ENCODE measurements around the gene HYDIN. TPM values are rescaled to one million over a fixed set of nuclear protein-coding genes. Genes with fewer than 3 reads are reported as not detected.

HYDIN gene
- total and polyA plus RNA-seq, 12 donors, result 0.04 to 3.1 (median 1.8) TPM

GRCh38 chr16:71244521-71244920 lies 14.0 kb upstream of the HYDIN start:
- no peak for DNase-seq
- H3K4me3 ChIP-seq, result no peak overlapping the region
- no peaks in the 10 kb centered on the region for H3K4me1 ChIP-seq
- TF ChIP-seq, protein P1, sequence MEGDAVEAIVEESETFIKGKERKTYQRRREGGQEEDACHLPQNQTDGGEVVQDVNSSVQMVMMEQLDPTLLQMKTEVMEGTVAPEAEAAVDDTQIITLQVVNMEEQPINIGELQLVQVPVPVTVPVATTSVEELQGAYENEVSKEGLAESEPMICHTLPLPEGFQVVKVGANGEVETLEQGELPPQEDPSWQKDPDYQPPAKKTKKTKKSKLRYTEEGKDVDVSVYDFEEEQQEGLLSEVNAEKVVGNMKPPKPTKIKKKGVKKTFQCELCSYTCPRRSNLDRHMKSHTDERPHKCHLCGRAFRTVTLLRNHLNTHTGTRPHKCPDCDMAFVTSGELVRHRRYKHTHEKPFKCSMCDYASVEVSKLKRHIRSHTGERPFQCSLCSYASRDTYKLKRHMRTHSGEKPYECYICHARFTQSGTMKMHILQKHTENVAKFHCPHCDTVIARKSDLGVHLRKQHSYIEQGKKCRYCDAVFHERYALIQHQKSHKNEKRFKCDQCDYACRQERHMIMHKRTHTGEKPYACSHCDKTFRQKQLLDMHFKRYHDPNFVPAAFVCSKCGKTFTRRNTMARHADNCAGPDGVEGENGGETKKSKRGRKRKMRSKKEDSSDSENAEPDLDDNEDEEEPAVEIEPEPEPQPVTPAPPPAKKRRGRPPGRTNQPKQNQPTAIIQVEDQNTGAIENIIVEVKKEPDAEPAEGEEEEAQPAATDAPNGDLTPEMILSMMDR (IDR thresholded peaks at IDR 0.05), result no peak
- no peak overlapping the region for H3K27ac ChIP-seq
- no peak for ATAC-seq
- 86 to 97% methylated on average over 1 of the region's 1 CpG for WGBS, 2 donors
- H3K36me3 ChIP-seq, result no peaks in the 10 kb centered on the region
- intact Hi-C loops (cut with DNase I), result no loop called here
- no peaks in the 10 kb centered on the region for H3K9me3 ChIP-seq
- peaks cover 0 to 9% (median 0%) of the 10 kb centered on the region in 7 donors for H3K27me3 ChIP-seq

- no peak overlapping the region for H3K27ac ChIP-seq
- ATAC-seq (no peak), DNase-seq (no peak)
- WGBS, 2 donors, result 19 to 20% methylated on average over 3 of the region's 3 CpGs
- H3K9me3 ChIP-seq, result no peaks in the 10 kb centered on the region
- intact Hi-C loops (cut with DNase I), result no loop called here
- H3K4me1 ChIP-seq, result no peaks in the 10 kb centered on the region
- peaks cover 0 to 13% (median 0%) of the 10 kb centered on the region in 7 donors for H3K27me3 ChIP-seq
- H3K4me3 ChIP-seq, result no peak overlapping the region
- TF ChIP-seq, protein P1 (IDR thresholded peaks at IDR 0.05), result no peak
- no peaks in the 10 kb centered on the region for H3K36me3 ChIP-seq
Observed at GRCh38 chr16:71242601-71243000, 12.1 kb upstream of the HYDIN start.

GRCh38 chr16:71242036-71242435 lies 11.5 kb upstream of the HYDIN start:
- ATAC-seq (no peak), DNase-seq (no peak)
- Histone ChIP-seq H3K36me3 (no peaks in the 10 kb centered on the region), H3K27ac (no peak overlapping the region), H3K4me3 (no peak overlapping the region), H3K4me1 (no peaks in the 10 kb centered on the region), H3K9me3 (no peaks in the 10 kb centered on the region), H3K27me3 (peaks cover 0 to 13% (median 0%) of the 10 kb centered on the region in 7 donors)
- 62 to 76% methylated on average over 4 of the region's 4 CpGs for WGBS, 2 donors
- intact Hi-C loops (cut with DNase I), result no loop called here
- TF ChIP-seq, protein P1 (IDR thresholded peaks at IDR 0.05), result no peak

GRCh38 chr16:71229344-71229743 lies 1.2 kb downstream of the HYDIN start:
- peaks cover 0 to 38% (median 17%) of the 10 kb centered on the region in 7 donors for H3K27me3 ChIP-seq
- H3K4me3 ChIP-seq, result no peak overlapping the region
- DNase-seq (no peak), ATAC-seq (no peak)
- no peak overlapping the region for H3K27ac ChIP-seq
- peaks cover 0 to 47% (median 13%) of the 10 kb centered on the region in 11 donors for H3K9me3 ChIP-seq
- WGBS, 2 donors, result 95 to 97% methylated on average over 1 of the region's 1 CpG
- intact Hi-C loops (cut with DNase I), result loop anchor here in 1 of 10 donors (10.0 kb wide), 1 partner anchor 85 kb away; no protein-coding TSS in a partner anchor
- TF ChIP-seq, protein P1 (IDR thresholded peaks at IDR 0.05), result no peak
- no peaks in the 10 kb centered on the region for H3K36me3 ChIP-seq
- H3K4me1 ChIP-seq, result no peaks in the 10 kb centered on the region
